Left colon (tissue), 2 donors: ENCODE measurements around the gene SLC35A3. TPM values are rescaled to one million over a fixed set of nuclear protein-coding genes. Genes with fewer than 3 reads are reported as not detected.
"Not testable (repeated sequence)": the region's sequence is repeated elsewhere in the genome, so short reads cannot be mapped to it uniquely, and the experiment has no call there.

Experiments used
- ATAC-seq: fragments of 200-7000 bp; cut with Tn5 transposase; one replicate; pipeline ENCODE4 v1.9.1; 2020; ENCODE audit warnings: mild to moderate bottlenecking, moderate library complexity
- DNase-seq, 2 donors: peaks; one replicate each; pipeline ENCODE4 v3.0.0-alpha.2; 2020
- intact Hi-C, 2 donors: fragments of 100-400 bp; cut with DNase I in 1 of 2; cut with micrococcal nuclease in 1 of 2; formaldehyde crosslinking; loops; one replicate each; pipeline versions ENCODE4 v1.11.2 to v1.14.0; 2022; cut with DNase I, micrococcal nuclease
- total RNA-seq, 2 donors: library from RNA; stranded (reverse); fragmentation: NEBNext Ultra II Directional; extraction: Animal tissue kit (Norgen Biotek cat#: 25700); gene quantifications; one replicate each; pipeline ENCODE4 v1.2.1, GENCODE V29; 2021
- donor health status: DM: no; HTN: no; CAD: no.
- donor health status: DM: yes; HTN: yes; CAD: no.

SLC35A3 gene
- total RNA-seq, 2 donors from 2014 or later, result 180 to 192 TPM

DNA sequence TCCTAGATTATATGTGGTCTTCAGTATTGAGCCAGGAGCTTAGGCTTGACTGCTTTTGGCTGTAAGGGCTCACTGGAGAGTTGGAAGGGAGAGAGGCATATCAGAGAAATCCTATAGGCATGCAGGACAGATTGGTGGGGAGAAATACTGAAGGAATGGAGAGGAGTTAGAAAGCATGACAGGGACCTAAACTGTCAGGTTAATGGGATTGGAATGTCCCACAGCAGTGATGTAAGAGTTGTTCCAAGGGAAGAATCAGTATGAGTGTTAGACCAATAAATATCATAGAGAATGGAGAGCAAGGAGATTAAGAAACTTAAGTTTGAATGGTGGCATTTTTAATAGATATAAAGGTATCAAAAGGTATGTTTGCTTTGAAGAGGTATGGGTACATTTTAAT is 39.7 kb downstream of the SLC35A3 start:
- no peak for DNase-seq
- ATAC-seq, result no peak
- intact Hi-C loops, result no loop called here

DNA sequence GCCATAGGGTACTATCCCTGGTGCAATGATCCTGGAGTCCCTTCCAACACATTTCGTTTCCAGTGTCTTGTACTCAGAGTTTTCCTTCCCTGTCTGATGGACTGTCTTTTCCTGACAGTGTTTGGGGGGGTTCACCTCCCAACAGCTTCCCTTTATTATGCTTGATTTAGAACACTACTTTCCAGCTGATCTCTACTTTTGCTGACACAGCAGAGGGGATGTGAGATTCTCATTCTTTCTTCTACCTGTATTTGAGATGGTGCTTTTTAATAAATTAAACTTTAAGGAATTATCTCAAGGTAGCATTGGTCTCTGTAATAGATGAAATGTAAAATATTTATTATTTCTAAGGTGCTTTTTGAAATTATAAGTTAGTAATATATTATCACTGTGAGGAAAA is 41.0 kb downstream of the SLC35A3 start:
- no peak for ATAC-seq
- intact Hi-C loops, result no loop called here
- DNase-seq, result no peak

DNA sequence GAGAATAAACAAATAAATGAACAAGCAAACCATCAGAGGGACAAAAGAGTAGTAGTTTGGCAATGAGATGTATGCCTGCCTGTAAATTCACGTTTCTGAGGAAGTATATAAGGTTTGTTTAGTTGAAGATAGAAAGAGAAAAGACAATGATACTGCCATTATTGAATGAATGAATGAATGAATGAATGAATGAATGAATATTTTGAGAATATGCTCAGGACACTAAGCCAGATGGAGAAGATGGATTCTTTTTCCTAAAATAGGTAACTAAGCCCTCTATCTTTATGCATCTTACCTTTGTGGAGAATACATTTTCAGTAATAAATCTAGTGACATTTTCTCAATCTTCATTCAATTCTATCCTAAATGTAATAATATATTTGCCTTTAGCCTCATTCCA is 49.4 kb downstream of the SLC35A3 start:
- ATAC-seq (no peak), DNase-seq (no peak)
- intact Hi-C loops, result no loop called here

DNA sequence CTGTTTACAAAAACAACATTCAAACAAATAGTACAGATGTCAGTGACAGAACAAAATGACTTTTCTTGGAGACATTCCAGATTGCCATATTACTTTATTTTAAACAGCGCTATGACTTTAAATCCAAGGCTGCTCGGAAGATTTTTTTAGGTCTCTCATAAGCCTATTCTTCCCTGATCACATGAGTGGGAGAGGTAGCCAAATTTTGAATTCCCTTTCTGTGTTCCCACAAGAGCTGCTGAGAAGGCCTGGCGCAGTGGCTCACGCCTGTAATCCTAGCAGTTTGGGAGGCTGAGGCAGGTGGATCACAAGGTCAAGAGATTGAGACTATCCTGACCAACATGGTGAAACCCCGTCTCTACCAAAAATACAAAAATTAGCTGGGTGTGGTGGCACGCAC is 53.7 kb downstream of the SLC35A3 start:
- ATAC-seq (no peak), DNase-seq (no peak)
- intact Hi-C loops, result no loop called here

DNA sequence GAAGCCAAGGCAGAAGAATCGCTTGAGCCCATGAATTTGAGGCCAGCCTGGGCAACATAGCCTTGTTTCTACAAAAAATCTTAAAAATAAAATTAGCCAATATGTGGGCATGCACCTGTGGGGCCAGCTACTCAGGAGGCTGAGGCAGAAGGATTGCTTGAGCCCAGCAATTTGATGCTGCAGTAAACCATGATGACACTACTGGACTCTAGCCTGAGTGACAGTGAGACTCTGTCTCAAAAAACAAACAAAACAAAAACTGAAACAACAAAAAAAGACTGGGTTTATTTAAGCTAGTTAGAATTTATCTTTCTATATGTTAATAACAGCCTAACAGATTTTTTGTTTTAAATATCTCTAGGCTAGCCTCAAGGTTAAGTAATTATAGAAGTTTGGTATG is 57.4 kb downstream of the SLC35A3 start:
- ATAC-seq (no peak), DNase-seq (no peak)
- intact Hi-C loops, result no loop called here

DNA sequence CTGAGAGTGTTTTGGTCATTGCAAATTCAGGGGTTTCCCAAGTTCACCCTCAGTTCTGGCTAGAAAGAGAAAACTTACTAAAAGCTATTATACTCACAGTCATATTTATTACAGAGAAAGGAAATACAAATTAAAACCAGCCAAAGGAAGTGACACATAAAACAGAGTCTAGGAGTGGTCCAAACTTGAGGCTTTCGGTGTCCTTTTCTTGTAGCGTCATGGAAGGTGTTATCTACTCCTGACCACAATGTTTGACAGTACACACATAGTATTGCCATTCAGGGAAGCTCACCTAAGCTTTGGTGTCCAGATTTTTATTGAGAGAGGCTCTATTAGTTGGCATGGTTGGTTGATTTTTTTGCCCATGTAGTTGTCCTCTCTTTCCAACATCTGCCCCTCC is 59.0 kb downstream of the SLC35A3 start:
- DNase-seq (no peak), ATAC-seq (no peak)
- intact Hi-C loops, result no loop called here

DNA sequence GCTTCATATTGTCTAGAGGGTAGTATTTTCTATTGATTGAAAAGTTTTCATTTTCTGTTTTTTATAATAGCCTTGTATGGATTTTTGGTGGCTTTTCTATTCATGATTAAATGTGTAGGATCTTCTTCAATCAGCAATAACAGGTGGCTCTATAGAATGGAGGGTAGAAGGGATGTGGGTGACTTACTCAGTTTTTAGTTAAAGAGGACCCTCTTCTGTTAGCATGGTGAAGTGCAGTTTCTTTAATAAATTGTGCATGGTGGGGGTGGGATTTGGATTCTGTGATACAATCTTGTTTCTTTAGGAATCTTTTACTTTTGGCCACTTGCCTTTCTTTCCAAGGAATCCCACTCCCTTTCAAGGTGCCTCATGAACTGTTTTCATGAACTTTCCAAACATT is 64.7 kb downstream of the SLC35A3 start:
- no peak for DNase-seq
- intact Hi-C loops, result no loop called here
- ATAC-seq, result no peak

DNA sequence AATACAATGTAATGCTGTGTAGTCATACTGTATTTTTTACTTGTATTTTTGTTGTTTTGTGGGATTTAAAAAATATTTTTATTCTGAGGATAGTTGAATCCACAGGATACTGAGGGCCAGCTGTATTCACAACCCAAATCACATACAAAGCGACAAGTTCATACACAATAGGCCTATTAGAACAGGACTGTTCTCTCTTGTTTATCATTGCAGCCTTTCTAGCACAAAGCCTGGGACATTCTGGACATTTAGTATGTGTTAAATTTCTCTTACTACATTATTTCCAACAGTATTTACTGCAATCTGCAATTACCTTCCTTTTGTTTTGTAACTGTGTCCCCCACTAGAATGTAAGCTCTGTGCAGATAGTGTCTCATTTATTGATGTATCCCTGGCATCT is 65.4 kb downstream of the SLC35A3 start:
- intact Hi-C loops, result no loop called here
- DNase-seq (no peak), ATAC-seq (no peak)

DNA sequence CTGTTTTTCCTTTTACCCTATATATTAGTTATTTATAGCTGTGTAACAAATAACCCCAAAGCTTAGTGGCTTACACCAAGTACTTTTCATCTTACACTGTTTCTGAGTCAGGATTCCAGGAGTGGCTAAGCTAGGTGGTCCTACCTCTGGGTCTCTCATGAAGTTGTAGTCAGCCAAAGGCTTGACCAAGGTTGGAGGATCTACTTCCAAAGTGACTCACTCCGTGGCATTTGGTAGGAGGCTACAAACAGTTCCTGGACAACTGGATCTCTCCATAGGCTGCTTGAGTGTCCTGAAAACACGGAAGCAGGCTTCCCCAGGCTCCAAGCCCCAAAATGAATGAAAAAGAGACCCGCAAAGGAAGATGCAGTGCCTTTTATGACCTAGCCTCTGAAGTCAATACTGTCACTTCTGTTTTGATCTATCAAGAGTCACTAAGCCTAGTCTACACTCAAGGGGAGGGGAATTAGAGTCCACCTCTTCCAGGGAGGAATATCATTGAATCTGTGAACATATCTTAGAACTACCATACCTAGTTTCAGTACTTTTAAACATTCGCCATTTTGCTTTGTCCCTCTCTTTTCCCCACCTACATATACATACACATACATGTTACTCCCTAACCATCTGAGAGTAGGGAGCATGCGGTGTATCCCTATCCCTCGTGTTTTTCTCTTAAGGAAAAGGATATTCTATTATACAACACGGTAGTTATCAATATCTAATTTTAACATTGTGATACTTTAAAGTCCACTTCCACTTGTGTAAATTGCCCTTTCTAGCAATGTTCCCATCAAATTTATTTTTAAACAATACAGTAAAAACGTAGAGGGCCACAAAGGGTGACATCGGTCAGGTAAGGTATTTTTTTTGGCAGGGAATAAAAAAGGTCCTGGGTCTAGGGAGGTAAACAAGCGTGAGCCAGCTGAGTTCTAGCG is 67.2 kb downstream of the SLC35A3 start:
- ATAC-seq, result peak; percentile 28
- intact Hi-C loops, result no loop called here
- DNase-seq, result peak in 1 of 2 donors; percentile 18

DNA sequence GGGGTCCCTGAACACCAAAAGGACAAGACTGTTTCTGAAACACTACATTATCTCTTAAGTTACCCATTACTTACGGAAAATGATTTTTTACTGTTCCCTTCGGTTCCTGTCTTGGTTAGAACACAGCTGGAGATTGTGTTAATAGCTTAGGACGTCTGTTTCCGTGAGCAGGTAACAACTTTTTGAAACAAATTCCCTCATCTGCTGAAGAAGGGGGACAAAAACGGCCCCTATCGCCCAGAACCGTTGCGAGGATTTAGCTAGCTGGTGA is 67.8 kb downstream of the SLC35A3 start:
- no peak for DNase-seq
- intact Hi-C loops, result no loop called here

DNA sequence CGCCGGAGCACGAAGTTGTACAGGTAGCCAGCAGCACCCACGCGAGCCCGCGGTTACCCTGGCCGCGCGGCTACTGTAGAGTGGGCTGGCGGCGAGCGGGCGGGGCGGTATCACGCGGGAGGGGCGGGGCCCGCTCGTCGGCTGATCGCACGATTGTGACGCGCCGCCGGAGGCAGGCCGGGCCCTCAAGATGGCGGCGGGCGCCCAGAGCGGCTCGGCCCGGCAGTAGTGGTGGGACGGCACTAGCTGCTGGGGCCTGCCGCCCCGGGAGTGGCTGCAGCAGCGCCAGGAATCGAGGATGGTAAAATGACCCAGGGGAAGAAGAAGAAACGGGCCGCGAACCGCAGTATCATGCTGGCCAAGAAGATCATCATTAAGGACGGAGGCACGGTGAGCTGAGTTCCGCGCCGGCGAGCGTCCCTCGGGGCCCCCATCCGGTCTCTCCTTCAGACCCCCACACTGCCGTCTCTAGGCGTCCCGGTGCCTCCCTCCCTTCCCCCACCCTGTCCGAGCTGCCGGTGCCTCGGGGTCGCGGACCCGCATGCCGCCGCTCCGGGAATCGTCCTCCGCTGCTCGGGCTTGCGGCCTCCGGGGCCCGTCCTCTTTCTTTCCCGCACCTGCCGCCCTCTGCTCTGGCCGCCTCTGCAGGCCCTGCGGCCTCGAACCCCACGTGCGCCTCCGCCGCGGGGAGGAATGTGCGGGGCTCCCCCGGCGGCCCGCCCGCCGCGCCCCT is 68.3 kb downstream of the SLC35A3 start:
- peak; percentile 86 to 94 for DNase-seq
- peak; percentile 92 for ATAC-seq
- intact Hi-C loops, result no loop called here

More for the DNA sequence above, 67.8 kb downstream of the SLC35A3 start:
- ATAC-seq, result no peak

DNA sequence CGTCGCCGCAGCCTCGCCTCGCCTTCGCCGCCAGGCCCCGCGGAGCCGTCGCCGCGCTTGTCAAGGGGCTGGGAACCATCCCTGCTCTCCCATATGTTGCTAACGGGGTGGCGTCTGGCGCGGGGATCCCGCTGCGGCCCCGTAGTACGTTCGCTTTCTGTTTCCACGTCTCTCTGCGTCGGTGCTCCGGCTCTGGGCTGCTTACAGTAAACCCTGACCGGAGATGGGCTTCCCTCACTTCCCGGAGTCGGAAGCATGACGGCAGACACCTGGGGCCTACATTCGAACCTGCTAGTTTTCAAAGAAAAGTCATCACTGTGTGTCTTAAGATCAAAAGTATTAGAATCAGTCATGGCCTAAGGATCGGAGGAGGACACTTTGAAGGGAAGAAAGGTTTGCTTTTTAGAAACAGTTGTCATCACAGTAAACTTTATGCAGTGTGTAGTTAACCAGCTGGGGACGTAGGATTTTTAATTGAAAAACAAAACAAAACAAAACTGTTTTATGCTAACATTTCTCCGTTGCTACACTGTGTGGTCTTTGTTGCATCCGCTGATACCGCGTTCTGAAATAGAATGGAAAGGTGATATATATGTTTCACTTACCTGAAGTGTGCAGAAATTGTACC is 69.0 kb downstream of the SLC35A3 start:
- ATAC-seq, result peak; percentile 58
- intact Hi-C loops, result no loop called here
- DNase-seq, result peak; percentile 76 to 78

DNA sequence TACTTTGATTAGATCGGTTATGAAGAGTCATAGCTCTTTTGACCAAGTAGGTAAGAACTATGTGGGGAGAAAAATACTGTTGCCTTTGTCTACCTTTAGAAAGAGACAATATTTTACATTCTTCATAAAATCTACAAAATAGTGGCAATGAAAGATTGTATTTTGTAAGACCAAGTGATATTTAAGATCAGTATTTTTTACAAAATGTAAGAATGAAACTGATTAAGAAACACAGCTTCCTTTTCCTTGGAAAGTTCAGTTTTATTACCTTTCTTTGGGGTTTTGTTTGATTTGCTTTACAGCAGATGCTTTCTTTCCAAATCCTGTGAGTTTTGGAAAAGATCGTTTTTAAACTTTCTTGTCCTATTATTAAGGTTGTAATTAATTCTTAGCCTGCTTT is 69.8 kb downstream of the SLC35A3 start:
- intact Hi-C loops, result no loop called here
- ATAC-seq (no peak), DNase-seq (no peak)

DNA sequence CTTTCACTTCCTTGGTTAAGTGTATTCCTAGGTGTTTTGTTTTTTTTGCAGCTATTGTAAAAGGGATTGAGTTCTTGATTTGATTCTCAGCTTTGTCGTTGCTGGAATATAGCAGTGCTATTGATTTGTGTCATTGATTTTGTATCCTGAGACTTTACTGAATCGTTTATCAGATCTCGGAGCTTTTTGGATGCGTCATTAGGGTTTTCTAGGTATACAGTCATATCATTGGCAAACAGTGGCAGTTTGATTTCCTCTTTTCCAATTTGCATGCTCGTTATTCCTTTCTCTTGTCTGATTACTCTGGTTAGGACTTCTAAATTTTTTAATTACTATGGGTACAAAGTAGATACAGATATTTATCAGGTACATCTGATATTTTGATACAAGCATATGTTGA is 75.4 kb downstream of the SLC35A3 start:
- intact Hi-C loops, result no loop called here
- DNase-seq (no peak), ATAC-seq (no peak)

DNA sequence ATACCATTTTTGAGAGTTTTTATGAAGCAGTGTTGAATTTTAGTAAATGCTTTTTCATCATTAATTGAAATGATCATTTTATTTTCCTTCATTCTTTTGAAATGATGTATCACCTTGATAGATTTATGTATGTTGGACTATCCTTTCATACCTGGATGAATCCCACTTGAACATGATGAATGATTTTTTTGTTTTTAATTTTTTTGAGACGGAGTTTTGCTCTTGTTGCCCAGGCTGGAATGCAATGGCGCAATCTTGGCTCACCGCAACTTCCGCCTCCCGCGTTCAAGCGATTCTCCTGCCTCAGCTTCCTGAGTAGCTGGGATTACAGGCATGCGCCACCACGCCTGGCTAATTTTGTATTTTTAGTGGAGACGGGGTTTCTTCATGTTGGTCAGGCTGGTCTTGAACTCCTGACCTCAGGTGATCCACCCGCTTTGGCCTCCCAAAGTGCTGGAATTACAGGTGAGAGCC is 77.5 kb downstream of the SLC35A3 start:
- ATAC-seq, intact Hi-C loops, DNase-seq: not testable (repeated sequence)

DNA sequence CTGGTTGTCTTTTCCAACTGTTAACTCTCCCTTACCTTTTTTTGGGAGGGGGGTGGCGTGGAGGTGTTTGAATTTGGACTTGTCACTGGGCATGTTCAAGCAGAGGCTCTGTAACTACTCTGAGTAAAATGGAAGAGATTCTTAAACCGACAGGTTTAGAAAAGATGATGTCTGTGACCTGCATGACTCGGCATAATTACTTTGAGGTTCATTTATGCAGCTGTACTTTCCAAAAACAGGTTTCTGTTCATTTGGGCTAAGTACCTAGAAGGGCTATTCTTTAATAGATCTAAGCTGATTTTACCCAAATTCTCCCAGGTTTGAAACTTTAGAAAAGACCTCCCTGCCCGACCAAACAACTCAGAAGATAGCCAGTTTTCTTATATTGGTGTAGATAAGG is 80.3 kb downstream of the SLC35A3 start:
- intact Hi-C loops, result no loop called here
- no peak for ATAC-seq
- no peak for DNase-seq

DNA sequence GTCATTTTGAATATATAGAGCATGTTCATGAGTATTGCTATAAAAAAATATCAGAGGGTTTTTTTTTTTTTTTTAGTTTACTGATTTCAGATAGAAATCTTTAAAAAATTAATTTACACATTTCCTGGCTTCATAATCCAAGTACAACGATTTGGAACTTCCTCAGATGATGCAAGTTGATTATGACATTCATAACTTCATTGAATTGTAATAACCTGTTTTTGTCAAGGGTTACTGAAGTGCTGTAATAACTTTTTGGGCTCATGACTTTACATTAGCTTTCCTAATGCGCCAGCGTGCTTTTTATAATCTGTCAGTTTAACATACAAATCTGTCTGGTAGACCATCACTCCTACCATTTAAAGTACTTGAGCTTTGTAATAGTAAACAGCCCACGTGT is 81.6 kb downstream of the SLC35A3 start:
- no peak for ATAC-seq
- no peak for DNase-seq
- intact Hi-C loops, result no loop called here

DNA sequence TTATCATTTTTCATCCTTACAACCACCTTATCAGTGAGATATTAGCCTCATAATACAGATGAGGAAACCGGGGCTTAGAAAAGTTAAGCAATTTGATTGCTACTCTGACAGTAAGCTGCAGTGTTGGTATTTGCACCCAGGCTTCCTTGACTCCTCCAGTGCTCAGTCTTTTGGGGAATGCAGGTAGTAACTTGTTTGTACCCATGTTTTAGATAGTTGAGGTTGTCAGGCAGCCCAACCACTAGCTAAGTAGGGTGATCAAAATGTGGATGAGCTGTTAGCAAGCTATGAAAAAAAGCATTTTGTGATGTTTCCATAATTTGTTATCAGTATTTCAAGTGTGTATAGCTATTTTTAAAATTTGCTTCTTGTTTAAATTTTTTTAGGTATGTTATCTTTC is 82.1 kb downstream of the SLC35A3 start:
- intact Hi-C loops, result no loop called here
- no peak for ATAC-seq

DNA sequence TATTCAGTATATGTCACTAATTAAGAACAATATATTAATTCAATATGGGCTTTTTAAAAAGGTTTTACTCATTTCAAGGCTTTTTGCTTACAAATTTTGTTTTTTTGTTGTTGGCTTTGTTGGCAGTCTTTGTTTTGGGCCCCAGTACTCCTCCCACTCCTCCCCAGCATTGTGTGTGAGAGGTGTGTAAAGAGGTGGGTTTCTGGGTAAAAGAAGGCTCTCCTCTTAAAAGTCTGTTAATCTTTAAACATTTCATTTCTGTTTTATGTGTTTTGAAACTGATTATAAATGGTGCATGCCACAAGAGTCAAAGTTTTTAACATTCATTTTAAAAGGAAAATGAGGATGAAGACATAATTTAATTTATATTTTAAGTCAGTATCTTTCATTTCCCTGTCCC is 83.3 kb downstream of the SLC35A3 start:
- intact Hi-C loops, result no loop called here
- DNase-seq, result no peak
- no peak for ATAC-seq

More for the DNA sequence above, 82.1 kb downstream of the SLC35A3 start:
- DNase-seq, result no peak

DNA sequence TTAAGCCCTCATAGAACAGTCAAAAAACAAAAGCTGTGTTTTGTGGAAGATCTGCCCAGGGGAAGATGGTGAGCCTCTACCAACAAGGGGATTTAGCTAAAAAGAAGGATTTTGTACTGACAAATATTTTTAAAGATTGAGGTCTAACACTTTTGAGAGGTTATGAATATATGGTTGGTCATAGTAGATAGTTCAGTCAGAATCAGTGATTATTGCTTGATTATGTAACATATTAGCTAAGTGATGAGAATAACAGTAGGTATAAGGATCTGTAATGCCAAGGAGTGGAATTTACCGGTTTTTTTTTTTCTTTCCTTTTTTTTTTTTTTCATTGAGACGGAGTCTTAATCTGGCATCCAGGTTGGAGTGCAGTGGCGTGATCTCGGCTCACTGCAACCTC is 83.9 kb downstream of the SLC35A3 start:
- no peak for ATAC-seq
- DNase-seq, result no peak
- intact Hi-C loops, result no loop called here
